EH (cell line): ENCODE data around the gene CDH5.

ENCODE experiments used
- DNase-seq: peaks from one replicate; pipeline ENCODE4 v3.0.0-alpha.2; 2015; ENCODE audit warnings: low read depth

CDH5 gene

GRCh38 chr16:66374176-66374575 is 7.7 kb downstream of the CDH5 start:
- DNase-seq = no peak

- DNase-seq = no peak
Observed at GRCh38 chr16:66375451-66375850, 9.0 kb downstream of the CDH5 start.

GRCh38 chr16:66376114-66376513 is 9.6 kb downstream of the CDH5 start:
- DNase-seq = no peak

GRCh38 chr16:66376577-66377305 is 10.2 kb downstream of the CDH5 start:
- no peak for DNase-seq

GRCh38 chr16:66377324-66377723 is 10.8 kb downstream of the CDH5 start:
- no peak for DNase-seq

GRCh38 chr16:66378741-66379570 is 12.5 kb downstream of the CDH5 start:
- DNase-seq = no peak

- DNase-seq = no peak
Observed at GRCh38 chr16:66379571-66379941, 13.1 kb downstream of the CDH5 start.

- DNase-seq = no peak
Observed at GRCh38 chr16:66380421-66380820, 13.9 kb downstream of the CDH5 start.

- DNase-seq = no peak
Observed at GRCh38 chr16:66381585-66382170, 15.2 kb downstream of the CDH5 start.

- peak; percentile 87 for DNase-seq
Observed at GRCh38 chr16:66382171-66382965, 15.9 kb downstream of the CDH5 start.

- peak; percentile 83 for DNase-seq
Observed at GRCh38 chr16:66382966-66383299, 16.4 kb downstream of the CDH5 start.

- no peak for DNase-seq
Observed at GRCh38 chr16:66383551-66383950, 17.1 kb downstream of the CDH5 start.

- no peak for DNase-seq
Observed at GRCh38 chr16:66385415-66385814, 18.9 kb downstream of the CDH5 start.

GRCh38 chr16:66386629-66387622 is 20.4 kb downstream of the CDH5 start:
- DNase-seq = no peak

- no peak for DNase-seq
Observed at GRCh38 chr16:66387817-66388332, 21.4 kb downstream of the CDH5 start.

GRCh38 chr16:66388350-66389139 is 22.1 kb downstream of the CDH5 start:
- DNase-seq = no peak

- DNase-seq = no peak
Observed at GRCh38 chr16:66389256-66390176, 23.0 kb downstream of the CDH5 start.

- no peak for DNase-seq
Observed at GRCh38 chr16:66390346-66391108, 24.0 kb downstream of the CDH5 start.
